LNCaP clone FGC (cell line): ENCODE measurements around the gene CCR2.
A peak's percentile ranks its signal among the peaks of the same experiment; 100 is the strongest.
"Not testable (repeated sequence)": the region's sequence is repeated elsewhere in the genome, so short reads cannot be mapped to it uniquely, and the experiment has no call there.

Experiments
- DNase-seq: peaks from one replicate; pipeline ENCODE4 v3.0.0-alpha.2; 2011; ENCODE audit warnings: low read depth
- H3K4me3 ChIP-seq: 2 replicates; pipeline ENCODE4 v1.5.1; 2011; ENCODE audit warnings: mild to moderate bottlenecking, low read depth, low read length, control low read depth
- CTCF ChIP-seq: IDR thresholded peaks from 2 replicates; pipeline ENCODE4 v1.5.1; 2012; ENCODE audit warnings: mild to moderate bottlenecking; ENCODE audit not compliant: control insufficient read depth, insufficient read depth; ENCODE audit errors: extremely low read depth

The CCR2 gene

DNA sequence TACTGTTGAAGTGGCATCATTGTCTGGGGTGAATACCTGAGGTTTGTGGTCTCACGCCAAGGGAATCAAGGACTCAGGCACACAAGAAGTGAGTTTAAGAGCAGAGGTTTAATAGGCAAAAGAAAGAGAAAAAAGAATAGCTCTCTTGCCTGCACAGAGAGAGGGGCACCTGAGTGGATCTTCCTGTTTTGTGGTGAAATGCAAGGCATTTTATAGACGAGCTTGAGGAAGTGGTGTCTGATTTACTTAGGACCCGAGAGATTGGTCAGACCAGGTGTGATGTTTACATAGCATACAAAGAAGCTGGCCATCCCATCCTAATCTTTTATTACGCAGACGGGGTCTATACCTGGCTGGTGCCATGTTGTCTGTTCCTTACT, 30.0 kb downstream of the CCR2 start:
- DNase-seq: no peak
- TF ChIP-seq CTCF: no peak
- no peak overlapping the region for H3K4me3 ChIP-seq

DNA sequence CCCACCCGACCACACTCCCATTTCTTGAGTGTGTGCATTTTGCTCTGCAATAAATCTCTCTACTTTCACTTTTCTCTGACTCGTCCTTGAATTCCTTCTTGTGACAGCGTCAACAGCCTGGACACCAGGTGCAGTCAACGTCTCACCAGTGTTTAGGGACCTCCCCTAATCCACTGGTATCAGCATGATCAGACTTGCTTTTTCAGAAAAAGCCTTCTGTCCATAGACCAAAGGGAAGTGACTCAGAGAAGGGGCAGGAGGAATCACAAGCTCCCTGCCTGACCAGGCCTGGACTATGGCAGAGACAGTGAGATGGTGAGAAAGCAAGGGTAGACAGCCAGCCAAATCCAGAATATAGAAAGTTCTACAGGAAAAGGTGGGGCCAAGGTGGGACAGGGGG, 32.3 kb downstream of the CCR2 start:
- no peak for TF ChIP-seq CTCF
- DNase-seq: no peak
- no peak overlapping the region for H3K4me3 ChIP-seq

GRCh38 chr3:46388847-46389246, 34.9 kb downstream of the CCR2 start:
- not testable (repeated sequence) for H3K4me3 ChIP-seq, DNase-seq

DNA sequence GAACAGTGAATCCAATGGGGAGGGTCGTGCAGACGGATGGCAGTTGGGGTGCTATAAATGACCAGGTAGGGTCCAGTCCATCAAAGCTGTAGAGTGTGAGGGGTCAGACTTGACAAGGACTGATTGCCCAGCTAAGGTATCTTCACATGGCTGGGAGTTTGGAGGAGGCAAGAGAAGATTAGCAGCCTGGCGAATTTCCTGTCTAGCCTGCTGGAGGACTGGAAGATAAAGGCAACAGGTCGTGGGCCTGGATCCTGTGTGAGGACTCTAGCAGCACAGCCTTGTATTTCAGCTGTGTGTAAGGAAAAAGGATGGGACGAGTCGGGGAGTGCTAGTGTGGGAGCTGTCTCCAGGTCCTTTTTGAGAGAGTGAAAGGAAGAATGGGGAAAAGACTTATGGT, 35.4 kb downstream of the CCR2 start:
- H3K4me3 ChIP-seq: no peak overlapping the region
- TF ChIP-seq CTCF: no peak
- no peak for DNase-seq

- not testable (repeated sequence) for H3K4me3 ChIP-seq, DNase-seq
Observed at GRCh38 chr3:46391526-46391925, 37.6 kb downstream of the CCR2 start.

DNA sequence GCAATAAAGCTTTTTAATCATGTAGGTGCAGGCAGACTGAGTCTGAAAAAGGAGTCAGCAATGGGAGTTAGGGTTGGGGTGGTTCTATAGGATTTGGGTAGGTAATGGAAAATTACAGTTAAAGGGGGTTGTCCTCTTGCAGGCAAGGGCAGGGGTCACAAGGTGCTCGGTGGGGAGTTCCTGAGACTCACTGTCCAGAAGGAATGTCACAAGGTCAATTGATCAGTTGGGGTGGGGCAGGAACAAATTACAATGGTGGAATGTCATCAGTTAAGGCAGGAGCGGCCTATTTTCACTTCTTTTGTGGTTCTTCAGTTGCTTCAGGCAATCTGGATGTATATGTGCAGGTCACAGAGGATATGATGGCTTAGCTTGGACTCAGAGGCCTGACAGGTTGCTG, 39.1 kb downstream of the CCR2 start:
- TF ChIP-seq CTCF: no peak
- DNase-seq: no peak
- no peak overlapping the region for H3K4me3 ChIP-seq

GRCh38 chr3:46393554-46394434, 39.9 kb downstream of the CCR2 start:
- H3K4me3 ChIP-seq: no peak overlapping the region
- no peak for TF ChIP-seq CTCF
- no peak for DNase-seq

GRCh38 chr3:46395210-46395661, 41.3 kb downstream of the CCR2 start:
- peak; percentile 29; the same call in 1 of the 2 replicates for TF ChIP-seq CTCF
- H3K4me3 ChIP-seq: no peak overlapping the region
- DNase-seq: no peak
